Natural killer cell (primary cell): Measurements from ENCODE around the gene OR6J1. TPM values are rescaled to one million over a fixed set of nuclear protein-coding genes. Genes with fewer than 3 reads are reported as not detected.

ENCODE experiments used
- ATAC-seq, 3 donors: fragments of 150-1000 bp in 2 of 3; fragments of 200-7000 bp in 1 of 3; cut with Tn5 transposase; 1 replicate in 1 of 3; 2 replicates in 2 of 3; pipeline ENCODE4 v1.10.0; 2021; ENCODE audit warnings: mild to moderate bottlenecking in 2 of 3, moderate library complexity in 2 of 3
- DNase-seq, 2 donors: peaks; one replicate each; pipeline versions ENCODE4 v3.0.0 to v3.0.0-alpha.2; 2013 to 2021; ENCODE audit warnings: mixed read lengths in 1 of 2
- H3K27ac ChIP-seq: one replicate; pipeline ENCODE4 v1.5.1; 2013; ENCODE audit warnings: mild to moderate bottlenecking, low read length
- H3K27me3 ChIP-seq: one replicate; pipeline ENCODE4 v1.6.1; 2013; ENCODE audit warnings: low read length; ENCODE audit not compliant: control insufficient read depth, insufficient read depth
- H3K36me3 ChIP-seq: one replicate; pipeline ENCODE4 v1.6.1; 2013; ENCODE audit warnings: low read length; ENCODE audit not compliant: control insufficient read depth, insufficient read depth
- H3K4me1 ChIP-seq: one replicate; pipeline ENCODE4 v1.6.1; 2013; ENCODE audit warnings: low read length; ENCODE audit not compliant: control insufficient read depth, insufficient read depth
- H3K4me3 ChIP-seq: one replicate; pipeline ENCODE4 v1.5.1; 2013; ENCODE audit warnings: low read length
- H3K9me3 ChIP-seq: one replicate; pipeline ENCODE4 v1.6.1; 2013; ENCODE audit warnings: low read length; ENCODE audit not compliant: control insufficient read depth, insufficient read depth
- H3K27ac Mint-ChIP-seq, 2 donors: one replicate each; pipeline ENCODE4 v1.8.0; 2022; ENCODE audit warnings: mild to moderate bottlenecking in 2 of 2, mixed read lengths in 2 of 2, moderate library complexity in 1 of 2
- H3K27me3 Mint-ChIP-seq, 2 donors: one replicate each; pipeline ENCODE4 v1.8.0; 2022; ENCODE audit warnings: low read depth in 2 of 2, mixed read lengths in 2 of 2
- H3K36me3 Mint-ChIP-seq: one replicate; pipeline ENCODE4 v1.8.0; 2022; ENCODE audit warnings: mixed read lengths
- H3K4me1 Mint-ChIP-seq, 2 donors: one replicate each; pipeline ENCODE4 v1.8.0; 2022; ENCODE audit warnings: mixed read lengths in 2 of 2
- H3K4me3 Mint-ChIP-seq: one replicate; pipeline ENCODE4 v1.8.0; 2022; ENCODE audit warnings: mild to moderate bottlenecking, moderate library complexity, mixed read lengths
- H3K9me3 Mint-ChIP-seq, 2 donors: one replicate each; pipeline ENCODE4 v1.8.0; 2022; ENCODE audit warnings: mixed read lengths in 2 of 2
- CTCF ChIP-seq: fragments of 200-600 bp; IDR thresholded peaks from one replicate; pipeline ENCODE4 v1.8.0; 2022; ENCODE audit warnings: antibody characterized with exemption
- WGBS: methylation state at CpG from one replicate; pipeline ENCODE4 v1.1.7; 2013; ENCODE audit warnings: missing lambda C conversion rate; ENCODE audit not compliant: insufficient coverage; 5-methylcytosine and 5-hydroxymethylcytosine counted together
- intact Hi-C: fragments of 100-400 bp; cut with micrococcal nuclease; formaldehyde crosslinking; loops from one replicate; pipeline ENCODE4 v1.14.2; 2022
- total RNA-seq, 4 donors: library from RNA; stranded (reverse); fragments of 120-200 nt in 1 of 4; gene quantifications; one replicate each; pipeline versions ENCODE4 v1.2.3 to v1.2.4, GENCODE V29; 2013 to 2022

The OR6J1 gene
- total RNA-seq, 3 donors from 2014 or later (not counting 1 experiment from before 2014, with no cell fraction given) = not detected

DNA sequence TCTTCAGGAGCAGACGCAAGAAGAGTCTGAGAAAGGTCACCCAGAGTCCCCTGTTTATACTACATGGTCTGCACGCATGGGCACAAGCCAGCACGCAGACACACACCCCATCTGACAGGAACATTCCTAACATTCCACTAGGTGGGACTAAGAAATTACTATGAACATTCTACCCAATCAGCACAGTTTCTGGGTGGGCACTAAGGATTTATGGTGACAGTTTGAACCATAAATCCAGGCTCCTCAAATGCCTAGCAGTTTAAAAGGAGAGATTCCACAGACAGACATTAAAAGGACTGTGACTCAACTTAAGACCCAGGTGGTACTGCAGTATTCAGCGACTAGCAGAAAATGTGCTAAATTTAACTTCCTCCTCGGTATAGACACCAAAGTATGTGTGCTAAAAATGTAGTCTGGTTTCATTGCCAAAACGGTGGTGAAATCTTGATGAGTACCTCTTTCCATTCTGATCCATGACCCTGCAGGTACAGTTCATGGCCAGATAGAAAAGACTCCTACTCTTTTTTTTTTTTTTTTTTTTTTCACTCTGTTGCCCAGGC, 29.8 kb downstream of the OR6J1 start:
- Mint-ChIP-seq H3K4me3 (no peak overlapping the region), H3K27me3 (no peaks in the 10 kb centered on the region), H3K4me1 (no peaks in the 10 kb centered on the region), H3K36me3 (peaks cover 7% of the 10 kb centered on the region), H3K9me3 (no peaks in the 10 kb centered on the region), H3K27ac (no peak overlapping the region)
- WGBS = 45% methylated on average over 6 of the region's 6 CpGs
- no peak for TF ChIP-seq CTCF
- H3K27ac ChIP-seq = no peak overlapping the region
- no peak overlapping the region for H3K4me3 ChIP-seq
- intact Hi-C loops = no loop called here
- no peaks in the 10 kb centered on the region for H3K27me3 ChIP-seq
- no peak for DNase-seq
- H3K9me3 ChIP-seq = no peaks in the 10 kb centered on the region
- peaks cover 20% of the 10 kb centered on the region for H3K36me3 ChIP-seq
- H3K4me1 ChIP-seq = no peaks in the 10 kb centered on the region
- ATAC-seq = no peak

- Mint-ChIP-seq H3K4me3 (no peak overlapping the region), H3K27me3 (no peaks in the 10 kb centered on the region), H3K36me3 (peaks cover 8% of the 10 kb centered on the region), H3K9me3 (no peaks in the 10 kb centered on the region), H3K4me1 (no peaks in the 10 kb centered on the region), H3K27ac (peak overlapping the region in 1 of 2 donors; percentile 65)
- H3K27me3 ChIP-seq = no peaks in the 10 kb centered on the region
- no peak overlapping the region for H3K4me3 ChIP-seq
- DNase-seq = no peak
- no peak for ATAC-seq
- no peaks in the 10 kb centered on the region for H3K4me1 ChIP-seq
- TF ChIP-seq CTCF = no peak
- 81% methylated on average over 2 of the region's 3 CpGs for WGBS
- intact Hi-C loops = no loop called here
- peaks cover 22% of the 10 kb centered on the region for H3K36me3 ChIP-seq
- no peaks in the 10 kb centered on the region for H3K9me3 ChIP-seq
- H3K27ac ChIP-seq = no peak overlapping the region
Measured at GRCh38 chr14:22613736-22614239, 30.4 kb downstream of the OR6J1 start.

- H3K36me3 ChIP-seq = peaks cover 25% of the 10 kb centered on the region
- Mint-ChIP-seq H3K4me3 (no peak overlapping the region), H3K27ac (peak overlapping the region in 1 of 2 donors; percentile 65), H3K9me3 (no peaks in the 10 kb centered on the region), H3K27me3 (no peaks in the 10 kb centered on the region), H3K4me1 (no peaks in the 10 kb centered on the region), H3K36me3 (peaks cover 8% of the 10 kb centered on the region)
- no peak for TF ChIP-seq CTCF
- no peak overlapping the region for H3K27ac ChIP-seq
- H3K4me1 ChIP-seq = no peaks in the 10 kb centered on the region
- intact Hi-C loops = no loop called here
- ATAC-seq (no peak), DNase-seq (no peak)
- H3K9me3 ChIP-seq = no peaks in the 10 kb centered on the region
- no peak overlapping the region for H3K4me3 ChIP-seq
- 54% methylated on average over 2 of the region's 2 CpGs for WGBS
- H3K27me3 ChIP-seq = no peaks in the 10 kb centered on the region
Measured at GRCh38 chr14:22613106-22613695, 31.0 kb downstream of the OR6J1 start.
